Fibroblast of the aortic adventitia (primary cell): ENCODE data around the gene SPACA9. TPM values are rescaled to one million over a fixed set of nuclear protein-coding genes. Genes with fewer than 3 reads are reported as not detected.

Experiments
- DNase-seq: peaks from one replicate; pipeline ENCODE4 v3.0.0-alpha.2; 2010; ENCODE audit warnings: low read depth
- H3K4me3 ChIP-seq: 2 replicates; pipeline ENCODE4 v1.5.1; 2011; ENCODE audit warnings: low read depth, mild to moderate bottlenecking, control low read depth, low read length, moderate library complexity
- CTCF ChIP-seq: IDR thresholded peaks from 2 replicates; pipeline ENCODE4 v1.5.1; 2011; ENCODE audit warnings: mild to moderate bottlenecking, low read length, control low read depth, inconsistent platforms; ENCODE audit not compliant: insufficient read depth
- total RNA-seq: library from RNA; depleted of rRNA; stranded (reverse); fragments of >200 nt; gene quantifications from 2 replicates; pipeline ENCODE4 v1.2.3, GENCODE V29; 2012; ENCODE audit warnings: low replicate concordance

The SPACA9 gene
- total RNA-seq, 1 donor: 2.7 TPM

GRCh38 chr9:132912131-132912530, 33.4 kb downstream of the SPACA9 start:
- no peak for DNase-seq
- H3K4me3 ChIP-seq: no peak overlapping the region
- TF ChIP-seq CTCF: no peak

GRCh38 chr9:132914924-132915323, 36.2 kb downstream of the SPACA9 start:
- no peak overlapping the region for H3K4me3 ChIP-seq
- no peak for TF ChIP-seq CTCF
- no peak for DNase-seq

- no peak for TF ChIP-seq CTCF
- H3K4me3 ChIP-seq: no peak overlapping the region
- no peak for DNase-seq
These were observed 41.0 kb downstream of the SPACA9 start for GRCh38 chr9:132919614-132920268.

GRCh38 chr9:132923346-132923902, 44.7 kb downstream of the SPACA9 start:
- TF ChIP-seq CTCF: no peak
- no peak for DNase-seq
- H3K4me3 ChIP-seq: no peak overlapping the region

- DNase-seq: no peak
- no peak overlapping the region for H3K4me3 ChIP-seq
- no peak for TF ChIP-seq CTCF
These were observed 49.0 kb downstream of the SPACA9 start for GRCh38 chr9:132927704-132928103.

- H3K4me3 ChIP-seq: no peak overlapping the region
- no peak for TF ChIP-seq CTCF
- DNase-seq: no peak
These were observed 52.6 kb downstream of the SPACA9 start for GRCh38 chr9:132931178-132931735.

GRCh38 chr9:132935026-132935425, 56.3 kb downstream of the SPACA9 start:
- no peak overlapping the region for H3K4me3 ChIP-seq
- no peak for DNase-seq
- no peak for TF ChIP-seq CTCF
